Naive B cell (primary cell): ENCODE measurements around the gene FCRLB. TPM values are rescaled to one million over a fixed set of nuclear protein-coding genes. Genes with fewer than 3 reads are reported as not detected.
A peak's percentile ranks its signal among the peaks of the same experiment; 100 is the strongest.

Experiments
- ATAC-seq, 2 donors: fragments of 150-1000 bp; cut with Tn5 transposase; 2 replicates each; pipeline ENCODE4 v1.10.0; 2021; ENCODE audit warnings: low read depth in 2 of 2, mild to moderate bottlenecking in 2 of 2, moderate library complexity in 2 of 2
- DNase-seq: peaks from one replicate; pipeline ENCODE4 v3.0.0; 2022
- H3K27ac Mint-ChIP-seq, 6 donors: one replicate each; pipeline ENCODE4 v1.8.0; 2020 to 2022; ENCODE audit warnings: mild to moderate bottlenecking in 6 of 6, mixed read lengths in 6 of 6, moderate library complexity in 5 of 6, inconsistent platforms in 2 of 6
- H3K27me3 Mint-ChIP-seq, 3 donors: one replicate each; pipeline ENCODE4 v1.8.0; 2021 to 2022; ENCODE audit warnings: mixed read lengths in 3 of 3, mild to moderate bottlenecking in 1 of 3
- H3K36me3 Mint-ChIP-seq, 2 donors: one replicate each; pipeline ENCODE4 v1.8.0; 2020 to 2022; ENCODE audit warnings: mixed read lengths in 2 of 2, inconsistent platforms in 1 of 2, mild to moderate bottlenecking in 1 of 2
- H3K4me1 Mint-ChIP-seq, 3 donors: one replicate each; pipeline ENCODE4 v1.8.0; 2020 to 2022; ENCODE audit warnings: mixed read lengths in 3 of 3, inconsistent platforms in 1 of 3, mild to moderate bottlenecking in 1 of 3, moderate library complexity in 1 of 3
- H3K4me3 Mint-ChIP-seq, 8 donors: one replicate each; pipeline ENCODE4 v1.8.0; 2020 to 2022; ENCODE audit warnings: mild to moderate bottlenecking in 8 of 8, mixed read lengths in 8 of 8, moderate library complexity in 8 of 8, inconsistent platforms in 2 of 8
- H3K9me3 Mint-ChIP-seq, 7 donors: one replicate each; pipeline ENCODE4 v1.8.0; 2020 to 2022; ENCODE audit warnings: mixed read lengths in 7 of 7, mild to moderate bottlenecking in 5 of 7, inconsistent platforms in 2 of 7, moderate library complexity in 1 of 7
- polyA plus RNA-seq, 6 donors: library from polyadenylated mRNA; unstranded; fragments of 300-500 nt; fragmentation: Illumina TruSeq; gene quantifications; one replicate each; pipeline ENCODE4 v1.2.3, GENCODE V29; 2021; ENCODE audit warnings: low read depth in 6 of 6

FCRLB gene
- polyA plus RNA-seq, 6 donors from 2014 or later, result 3.9 to 7.3 (median 5.3) TPM

- Mint-ChIP-seq H3K36me3 (no peaks in the 10 kb centered on the region), H3K4me3 (no peak overlapping the region), H3K27ac (no peak overlapping the region), H3K27me3 (no peaks in the 10 kb centered on the region), H3K4me1 (peaks cover 0 to 2% (median 0%) of the 10 kb centered on the region in 3 donors), H3K9me3 (peaks cover 0 to 7% (median 0%) of the 10 kb centered on the region in 7 donors)
- no peak for ATAC-seq
- DNase-seq, result no peak
Observed at GRCh38 chr1:161702250-161702649, 19.1 kb upstream of the FCRLB start.

GRCh38 chr1:161705537-161705936 is 15.8 kb upstream of the FCRLB start:
- Mint-ChIP-seq H3K27ac (peak overlapping the region in 2 of 6 donors; percentile 89 to 97), H3K27me3 (no peaks in the 10 kb centered on the region), H3K4me3 (peak overlapping the region in 6 of 8 donors; percentile 64 to 88 (median 82)), H3K4me1 (peaks cover 14 to 16% (median 15%) of the 10 kb centered on the region in 3 donors), H3K36me3 (peaks cover 0 to 11% of the 10 kb centered on the region in 2 donors), H3K9me3 (no peaks in the 10 kb centered on the region)
- ATAC-seq (peak; percentile 89 to 91), DNase-seq (peak; percentile 82)

- Mint-ChIP-seq H3K36me3 (peaks cover 0 to 11% of the 10 kb centered on the region in 2 donors), H3K4me1 (peaks cover 19 to 21% (median 20%) of the 10 kb centered on the region in 3 donors), H3K27me3 (no peaks in the 10 kb centered on the region), H3K27ac (peak overlapping the region in 1 of 6 donors; percentile 97), H3K9me3 (no peaks in the 10 kb centered on the region), H3K4me3 (peak overlapping the region in 5 of 8 donors; percentile 64 to 88 (median 82))
- DNase-seq (no peak), ATAC-seq (no peak)
Observed at GRCh38 chr1:161706113-161706481, 15.2 kb upstream of the FCRLB start.

- ATAC-seq (peak; percentile 59 to 63), DNase-seq (peak; percentile 69)
- peak within 1 kb of the TSS in 1 of 6 donors; percentile 97 for H3K27ac Mint-ChIP-seq
- H3K9me3 Mint-ChIP-seq, result no peaks in the 10 kb centered on the region
- H3K36me3 Mint-ChIP-seq, result peaks cover under 1 to 11% of the 10 kb centered on the region in 2 donors
- H3K4me1 Mint-ChIP-seq, result peaks cover 22 to 26% (median 25%) of the 10 kb centered on the region in 3 donors
- H3K27me3 Mint-ChIP-seq, result no peaks in the 10 kb centered on the region
- H3K4me3 Mint-ChIP-seq, result peak within 1 kb of the TSS in 5 of 8 donors; percentile 64 to 88 (median 82)
Observed at GRCh38 chr1:161706482-161707347, 14.6 kb upstream of the FCRLB start, which contains the start of gene FCRLA. TSS of gene FCRLA (plus strand) at chr1:161707229. CDS start at chr1:161707265, 36 bp downstream.

GRCh38 chr1:161707503-161707902 is 13.8 kb upstream of the FCRLB start:
- ATAC-seq (no peak), DNase-seq (no peak)
- Mint-ChIP-seq H3K27ac (no peak overlapping the region), H3K4me3 (no peak overlapping the region), H3K9me3 (no peaks in the 10 kb centered on the region), H3K36me3 (peaks cover 8 to 19% of the 10 kb centered on the region in 2 donors), H3K27me3 (no peaks in the 10 kb centered on the region), H3K4me1 (peaks cover 27 to 34% (median 33%) of the 10 kb centered on the region in 3 donors)

GRCh38 chr1:161709373-161709772 is 12.0 kb upstream of the FCRLB start:
- peaks cover 27 to 42% (median 34%) of the 10 kb centered on the region in 3 donors for H3K4me1 Mint-ChIP-seq
- no peaks in the 10 kb centered on the region for H3K27me3 Mint-ChIP-seq
- H3K27ac Mint-ChIP-seq, result peak overlapping the region in 5 of 6 donors; percentile 1 to 70 (median 27)
- ATAC-seq (no peak), DNase-seq (peak; percentile 24)
- H3K36me3 Mint-ChIP-seq, result peaks cover 20 to 30% of the 10 kb centered on the region in 2 donors
- no peaks in the 10 kb centered on the region for H3K9me3 Mint-ChIP-seq
- H3K4me3 Mint-ChIP-seq, result peak overlapping the region in 1 of 8 donors; percentile 90

- DNase-seq (no peak), ATAC-seq (no peak)
- Mint-ChIP-seq H3K4me3 (peak overlapping the region in 2 of 8 donors; percentile 22 to 44), H3K36me3 (peaks cover 20 to 30% of the 10 kb centered on the region in 2 donors), H3K4me1 (peaks cover 29 to 47% (median 36%) of the 10 kb centered on the region in 3 donors), H3K27me3 (no peaks in the 10 kb centered on the region), H3K9me3 (no peaks in the 10 kb centered on the region), H3K27ac (peak overlapping the region in 1 of 6 donors; percentile 79)
Observed at GRCh38 chr1:161710560-161710959, 10.8 kb upstream of the FCRLB start.

- peak; percentile 96 for ATAC-seq
- peaks cover 44 to 67% (median 62%) of the 10 kb centered on the region in 3 donors for H3K4me1 Mint-ChIP-seq
- peak; percentile 76 for DNase-seq
- H3K9me3 Mint-ChIP-seq, result peaks cover 0 to 2% (median 0%) of the 10 kb centered on the region in 7 donors
- H3K27ac Mint-ChIP-seq, result peak overlapping the region; percentile 1 to 93 (median 22)
- H3K27me3 Mint-ChIP-seq, result no peaks in the 10 kb centered on the region
- peaks cover 0 to 5% of the 10 kb centered on the region in 2 donors for H3K36me3 Mint-ChIP-seq
- H3K4me3 Mint-ChIP-seq, result peak overlapping the region; percentile 34 to 83 (median 68)
Observed at GRCh38 chr1:161718559-161719324, 2.6 kb upstream of the FCRLB start.

GRCh38 chr1:161719325-161719611 is 2.1 kb upstream of the FCRLB start:
- Mint-ChIP-seq H3K4me1 (peaks cover 44 to 67% (median 66%) of the 10 kb centered on the region in 3 donors), H3K27me3 (no peaks in the 10 kb centered on the region), H3K9me3 (peaks cover 0 to 2% (median 0%) of the 10 kb centered on the region in 7 donors), H3K4me3 (peak overlapping the region; percentile 34 to 83 (median 68)), H3K36me3 (peaks cover 0 to under 1% of the 10 kb centered on the region in 2 donors), H3K27ac (peak overlapping the region in 4 of 6 donors; percentile 2 to 93 (median 55))
- peak in 1 of 2 donors; percentile 4 for ATAC-seq
- DNase-seq, result no peak

GRCh38 chr1:161720422-161720821 is 922 bp upstream of the FCRLB start:
- Mint-ChIP-seq H3K4me1 (peaks cover 50 to 76% (median 74%) of the 10 kb centered on the region in 3 donors), H3K36me3 (no peaks in the 10 kb centered on the region), H3K27me3 (no peaks in the 10 kb centered on the region), H3K9me3 (peaks cover 0 to 2% (median 0%) of the 10 kb centered on the region in 7 donors), H3K4me3 (peak overlapping the region in 1 of 8 donors; percentile 8), H3K27ac (no peak overlapping the region)
- DNase-seq (no peak), ATAC-seq (no peak)

GRCh38 chr1:161721738-161722343 is 497 bp downstream of the FCRLB start:
- Mint-ChIP-seq H3K4me1 (peaks cover 55 to 79% (median 78%) of the 10 kb centered on the region in 3 donors), H3K4me3 (no peak overlapping the region), H3K27ac (peak overlapping the region in 3 of 6 donors; percentile 7 to 85 (median 35))

GRCh38 chr1:161722406-161722805 is 1.1 kb downstream of the FCRLB start:
- DNase-seq (no peak), ATAC-seq (no peak)
- Mint-ChIP-seq H3K27me3 (no peaks in the 10 kb centered on the region), H3K4me1 (peaks cover 50 to 76% (median 74%) of the 10 kb centered on the region in 3 donors), H3K4me3 (no peak overlapping the region), H3K27ac (no peak overlapping the region), H3K36me3 (no peaks in the 10 kb centered on the region), H3K9me3 (peaks cover 0 to 2% (median 0%) of the 10 kb centered on the region in 7 donors)

More at GRCh38 chr1:161721738-161722343, 497 bp downstream of the FCRLB start:
- DNase-seq, result no peak
- H3K27me3 Mint-ChIP-seq, result no peaks in the 10 kb centered on the region
- ATAC-seq, result no peak
- no peaks in the 10 kb centered on the region for H3K36me3 Mint-ChIP-seq
- H3K9me3 Mint-ChIP-seq, result peaks cover 0 to 2% (median 0%) of the 10 kb centered on the region in 7 donors
